NCI-H1436 treated with DMSO at 0.1 percent for 48 hours (cell line): ENCODE measurements around the gene PHLDB1.

Source experiments
- DNase-seq: peaks from one replicate; lab custom pipeline; 2025; lab: John Stamatoyannopoulos, UW

PHLDB1 gene

DNA sequence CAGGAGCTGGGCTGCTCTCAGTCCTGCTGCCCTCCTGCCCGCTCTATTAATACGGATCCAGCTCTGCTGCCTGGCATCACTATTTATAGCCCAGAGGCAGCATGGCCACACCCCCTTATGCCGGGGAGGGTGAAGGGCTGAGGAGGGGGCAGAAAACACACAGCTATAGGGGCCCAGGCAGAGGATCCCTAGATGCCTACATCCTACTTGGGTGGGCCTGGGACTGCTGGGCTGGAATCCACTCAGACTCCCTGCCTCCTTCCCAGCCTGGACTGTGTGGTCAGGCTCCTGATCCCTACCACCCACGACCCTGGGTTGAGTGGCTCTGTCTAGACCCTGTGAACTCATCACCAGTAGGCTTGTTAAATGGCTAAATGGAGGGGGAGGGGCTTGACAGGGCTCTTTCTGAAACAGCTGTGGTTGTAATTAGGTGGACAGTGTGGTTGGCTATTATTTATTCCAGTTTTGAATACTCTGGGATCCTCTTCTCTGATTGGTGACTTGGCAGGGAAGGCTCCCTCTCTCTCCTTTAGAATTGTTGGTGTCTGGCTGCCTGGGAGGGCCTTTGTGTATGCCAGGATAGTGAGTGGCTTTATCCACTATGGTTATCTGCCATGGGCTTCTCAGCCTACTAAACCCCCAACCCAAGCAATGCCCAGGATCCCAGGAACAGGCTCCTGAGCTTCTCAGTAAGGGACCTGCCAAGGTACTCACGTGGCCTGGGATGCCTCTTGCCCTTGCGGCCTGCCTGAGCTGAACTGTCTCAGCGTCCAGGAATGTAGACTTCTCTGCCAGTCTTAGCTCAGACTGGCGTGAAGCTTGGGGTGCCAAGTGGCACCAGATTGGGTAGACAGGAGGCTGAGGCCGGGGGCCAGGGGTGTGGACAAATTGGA lies 15.2 kb downstream of the PHLDB1 start:
- no peak for DNase-seq

DNA sequence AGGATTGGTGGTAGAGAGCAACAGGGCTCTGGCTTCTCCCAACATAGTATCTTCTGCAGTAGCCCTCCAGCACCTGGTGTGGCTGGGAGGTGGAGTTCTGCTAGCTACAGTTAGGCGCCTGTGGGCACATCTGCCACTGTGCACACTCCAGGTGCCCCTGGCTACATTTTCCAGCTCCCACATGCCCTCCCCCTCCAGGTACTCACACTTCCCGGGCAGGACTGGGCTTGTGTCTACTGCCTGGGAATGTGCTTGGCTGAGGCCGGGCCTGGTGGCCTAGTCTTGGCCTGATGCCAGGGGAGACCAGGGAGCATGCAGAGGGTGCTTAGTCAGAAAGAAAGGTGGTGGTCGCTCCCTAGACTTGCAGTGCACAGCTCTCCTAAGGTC lies 15.8 kb downstream of the PHLDB1 start:
- no peak for DNase-seq

DNA sequence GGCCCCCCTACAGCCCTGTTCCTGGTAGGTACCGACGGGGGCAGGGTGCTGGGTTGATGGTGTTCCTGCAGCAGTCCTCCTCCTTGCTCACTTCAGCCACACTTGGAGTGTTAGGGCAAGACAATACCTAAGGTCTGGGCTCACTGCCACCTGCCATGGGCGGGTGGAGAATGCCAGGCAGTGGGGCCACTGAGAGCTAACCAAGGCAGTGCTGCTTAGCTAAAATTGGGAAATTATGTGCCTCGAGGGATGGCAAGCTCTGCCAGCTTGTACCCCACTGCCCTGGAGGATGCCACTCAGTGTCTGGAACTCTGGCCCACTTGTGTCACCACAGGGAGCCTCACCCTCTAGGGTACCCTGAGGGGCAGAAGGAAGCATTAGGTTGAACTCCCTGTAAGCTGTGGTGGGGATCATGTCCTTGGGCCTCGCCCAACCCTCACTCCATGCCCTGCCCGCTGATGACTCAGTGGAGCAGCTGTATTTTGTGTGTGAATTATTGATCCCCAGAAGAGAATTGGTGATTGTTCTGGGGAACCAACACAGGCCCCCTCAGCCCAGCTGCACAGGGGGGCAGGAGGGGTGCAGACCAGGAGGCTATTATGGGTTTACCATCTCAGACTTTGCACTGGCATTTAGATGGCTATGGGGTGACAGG lies 17.7 kb downstream of the PHLDB1 start:
- no peak for DNase-seq

DNA sequence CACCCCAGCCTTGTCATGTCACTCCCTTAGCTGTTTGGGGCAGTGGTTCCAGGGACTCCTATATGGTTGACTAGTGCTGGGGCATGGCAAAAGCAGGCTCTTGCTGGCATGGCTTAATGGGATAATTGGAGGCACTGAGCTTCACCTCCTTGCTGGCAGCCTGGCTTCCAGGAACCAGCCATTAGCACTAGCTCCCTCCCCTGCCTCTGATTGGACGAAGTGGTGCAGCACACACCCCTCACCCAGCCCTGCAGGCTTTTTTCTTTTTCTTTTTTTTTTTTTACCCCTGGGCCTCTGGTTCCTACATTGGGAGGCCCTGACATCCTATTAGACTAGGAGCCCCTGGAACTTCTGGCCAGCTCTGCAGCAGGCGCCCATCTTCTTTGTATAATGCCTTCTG lies 18.6 kb downstream of the PHLDB1 start:
- DNase-seq, result no peak

DNA sequence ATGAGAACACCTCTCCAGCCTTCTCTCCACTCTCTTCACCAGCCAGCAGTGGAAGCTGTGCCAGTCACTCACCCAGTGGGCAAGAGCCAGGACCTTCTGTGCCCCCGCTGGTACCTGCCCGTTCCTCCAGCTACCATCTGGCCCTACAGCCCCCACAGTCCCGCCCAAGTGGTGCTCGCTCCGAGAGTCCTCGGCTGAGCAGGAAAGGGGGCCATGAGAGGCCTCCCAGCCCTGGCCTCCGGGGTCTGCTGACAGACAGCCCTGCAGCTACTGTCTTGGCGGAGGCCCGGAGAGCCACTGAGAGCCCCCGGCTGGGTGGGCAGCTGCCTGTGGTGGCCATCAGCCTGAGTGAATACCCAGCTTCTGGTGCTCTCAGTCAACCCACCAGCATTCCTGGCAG lies 20.2 kb downstream of the PHLDB1 start:
- DNase-seq, result no peak

DNA sequence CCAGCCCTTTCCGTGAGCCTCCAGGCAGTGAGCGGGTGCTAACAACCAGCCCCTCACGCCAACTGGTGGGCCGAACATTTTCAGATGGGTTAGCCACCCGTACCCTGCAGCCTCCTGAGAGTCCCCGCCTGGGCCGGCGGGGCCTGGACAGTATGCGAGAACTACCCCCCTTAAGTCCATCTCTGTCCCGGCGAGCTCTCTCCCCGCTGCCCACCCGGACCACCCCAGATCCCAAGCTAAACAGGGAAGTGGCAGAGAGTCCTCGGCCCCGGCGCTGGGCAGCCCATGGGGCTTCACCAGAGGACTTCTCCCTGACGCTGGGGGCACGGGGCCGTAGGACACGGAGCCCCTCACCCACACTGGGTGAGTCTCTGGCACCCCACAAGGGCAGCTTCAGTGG lies 20.6 kb downstream of the PHLDB1 start:
- DNase-seq, result no peak

DNA sequence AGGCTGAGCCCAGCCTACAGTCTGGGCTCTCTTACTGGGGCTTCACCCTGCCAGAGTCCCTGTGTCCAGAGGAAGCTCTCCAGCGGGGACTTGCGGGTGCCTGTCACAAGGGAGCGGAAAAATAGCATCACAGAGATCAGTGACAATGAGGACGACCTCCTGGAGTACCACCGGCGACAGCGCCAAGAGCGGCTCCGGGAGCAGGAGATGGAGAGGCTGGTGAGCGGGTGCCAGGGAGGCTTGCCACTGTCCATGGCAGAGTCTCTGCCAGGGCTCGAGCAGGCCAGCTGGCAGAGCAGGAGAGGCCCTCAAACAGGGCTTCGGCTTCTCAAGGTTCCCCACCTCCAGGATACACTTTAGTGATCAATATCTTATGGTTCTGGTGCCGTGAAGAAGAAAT lies 21.0 kb downstream of the PHLDB1 start:
- DNase-seq, result no peak

DNA sequence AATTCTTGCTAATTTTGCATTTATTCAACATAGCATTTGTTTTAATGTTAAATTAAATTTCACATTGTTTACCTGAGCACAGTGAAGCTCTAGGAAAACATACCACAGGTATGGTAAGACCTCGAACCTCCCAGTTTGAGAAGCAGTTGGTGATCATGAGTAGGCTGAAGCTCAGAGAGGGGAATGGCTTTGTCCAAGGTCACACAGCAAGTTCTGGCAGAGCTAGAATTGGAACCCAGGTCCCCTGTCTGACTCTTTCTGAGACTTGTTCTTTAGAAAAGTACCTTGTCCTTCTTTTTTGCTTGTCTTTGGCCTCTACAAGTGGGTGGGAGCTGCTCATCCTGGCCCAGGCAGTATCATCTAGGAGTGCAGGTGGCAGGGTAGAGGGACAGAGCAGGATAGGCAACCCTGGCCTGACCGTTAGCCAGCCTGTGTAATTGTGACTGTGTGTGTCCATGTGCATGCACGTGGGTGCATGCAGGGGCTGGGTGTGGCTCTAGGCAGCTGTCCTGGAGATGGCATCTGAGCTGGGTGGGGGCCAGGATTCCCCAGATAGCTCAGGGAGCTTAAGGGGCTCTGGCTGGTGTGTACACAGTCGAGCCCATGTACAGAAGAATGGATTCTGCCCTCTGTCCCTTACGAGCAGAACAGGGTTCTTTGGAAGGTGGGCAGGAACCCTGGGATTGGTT lies 21.6 kb downstream of the PHLDB1 start:
- no peak for DNase-seq

DNA sequence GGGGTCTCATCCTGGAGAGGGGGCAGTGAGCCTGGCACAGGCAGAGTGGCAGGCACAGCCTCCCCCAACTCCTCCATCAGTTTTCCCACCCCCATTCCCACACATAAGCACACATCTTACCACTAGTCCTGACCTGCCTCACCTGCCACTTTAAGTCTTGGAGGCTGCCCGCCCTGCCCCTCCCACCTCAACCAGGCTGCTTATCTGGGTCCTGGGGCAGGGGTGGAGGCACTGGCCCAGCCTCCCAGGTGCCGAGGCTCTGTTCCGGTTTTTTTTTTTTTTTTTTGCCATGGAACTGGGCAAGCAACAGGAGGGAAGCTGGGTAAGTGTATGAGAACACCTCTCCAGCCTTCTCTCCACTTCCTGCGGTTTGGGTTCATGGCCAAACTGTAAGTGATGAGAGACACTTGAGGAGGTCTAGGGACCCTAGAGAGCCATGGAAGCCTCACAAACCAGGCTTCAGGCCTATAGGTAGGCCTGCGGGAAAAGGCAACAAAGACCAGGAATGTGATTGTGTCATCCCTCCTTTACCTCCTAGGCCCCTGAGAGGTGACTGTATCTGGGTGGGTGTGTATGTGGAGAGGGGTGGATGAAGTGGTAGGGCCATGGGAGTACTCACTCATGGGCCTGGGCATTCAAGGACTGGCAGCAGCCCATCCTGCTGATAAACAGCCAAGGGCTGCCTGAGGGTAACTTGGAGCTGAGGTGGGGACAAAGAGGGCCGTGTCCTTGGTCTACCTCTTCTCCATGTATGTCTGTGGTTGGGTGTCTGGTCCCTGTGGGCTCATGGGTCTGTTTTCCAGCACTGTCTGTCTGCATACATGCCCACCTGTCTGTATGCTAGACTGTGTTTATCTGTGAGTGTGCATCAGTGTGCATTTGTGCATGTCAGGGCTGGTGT lies 22.6 kb downstream of the PHLDB1 start:
- DNase-seq, result no peak

DNA sequence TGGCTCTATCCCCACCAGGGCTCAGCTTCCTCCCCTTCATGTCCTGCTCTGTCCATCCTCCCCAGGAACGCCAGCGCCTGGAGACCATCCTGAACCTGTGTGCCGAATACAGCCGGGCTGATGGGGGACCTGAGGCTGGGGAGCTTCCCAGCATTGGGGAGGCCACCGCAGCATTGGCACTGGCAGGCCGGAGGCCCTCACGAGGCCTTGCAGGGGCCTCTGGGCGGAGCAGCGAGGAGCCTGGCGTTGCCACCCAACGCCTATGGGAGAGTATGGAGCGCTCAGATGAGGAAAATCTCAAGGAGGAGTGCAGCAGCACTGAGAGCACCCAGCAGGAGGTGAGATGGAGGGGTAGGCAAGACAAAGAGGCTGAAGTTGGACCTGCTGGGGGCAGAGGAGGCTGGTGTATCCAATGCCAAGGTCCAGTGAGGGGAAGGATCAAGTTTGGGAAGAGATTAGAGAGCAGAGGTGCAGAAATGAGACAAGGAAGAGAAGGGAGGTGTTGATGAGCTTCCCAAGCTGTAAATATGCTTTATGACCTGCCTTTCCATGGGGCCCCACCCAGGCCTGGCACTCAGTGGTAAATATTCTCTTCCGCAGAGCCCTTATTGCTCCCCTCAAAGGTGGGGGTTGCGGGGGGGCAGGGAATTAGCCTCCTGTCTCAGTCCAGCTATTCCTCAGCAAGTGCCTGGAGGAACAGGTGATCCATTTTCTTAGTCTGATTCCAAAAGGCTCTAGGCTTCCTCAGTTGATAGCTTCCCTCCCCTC lies 23.9 kb downstream of the PHLDB1 start:
- no peak for DNase-seq

DNA sequence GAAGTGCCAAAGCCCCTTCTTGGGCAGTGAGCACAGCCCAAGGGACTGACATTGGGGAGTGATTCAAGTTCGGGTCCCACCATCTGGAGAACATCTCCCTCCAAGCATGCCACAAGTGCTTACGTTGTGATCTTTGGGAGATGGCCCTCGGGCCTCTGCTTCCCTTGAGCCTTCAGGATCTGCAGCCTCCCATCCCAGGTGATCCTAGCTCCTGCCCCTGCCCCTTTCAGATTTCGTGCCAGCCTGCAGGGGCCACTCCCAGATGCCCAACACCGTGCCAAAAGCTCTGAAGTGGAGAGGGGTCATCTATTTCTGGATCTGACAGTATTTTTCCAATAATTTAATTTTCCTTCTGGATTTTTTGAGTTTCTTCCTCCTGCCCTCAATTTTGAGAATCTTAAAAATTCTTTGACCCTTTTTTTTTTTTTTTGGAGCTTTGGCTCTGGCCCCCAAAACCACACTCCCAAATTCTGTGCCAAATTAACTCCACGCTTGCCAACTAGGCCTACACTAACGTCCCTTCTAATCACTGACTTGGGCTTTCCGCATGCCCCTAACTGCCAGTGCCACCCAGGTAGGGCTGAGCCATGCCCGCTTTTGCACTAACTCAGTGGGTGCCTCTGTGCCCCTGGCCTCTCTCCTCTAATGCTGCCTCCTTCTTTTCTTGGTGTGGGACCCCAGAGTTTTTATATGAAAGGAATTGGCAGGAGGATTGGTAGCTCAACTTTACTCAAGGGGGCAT lies 25.3 kb downstream of the PHLDB1 start:
- no peak for DNase-seq

DNA sequence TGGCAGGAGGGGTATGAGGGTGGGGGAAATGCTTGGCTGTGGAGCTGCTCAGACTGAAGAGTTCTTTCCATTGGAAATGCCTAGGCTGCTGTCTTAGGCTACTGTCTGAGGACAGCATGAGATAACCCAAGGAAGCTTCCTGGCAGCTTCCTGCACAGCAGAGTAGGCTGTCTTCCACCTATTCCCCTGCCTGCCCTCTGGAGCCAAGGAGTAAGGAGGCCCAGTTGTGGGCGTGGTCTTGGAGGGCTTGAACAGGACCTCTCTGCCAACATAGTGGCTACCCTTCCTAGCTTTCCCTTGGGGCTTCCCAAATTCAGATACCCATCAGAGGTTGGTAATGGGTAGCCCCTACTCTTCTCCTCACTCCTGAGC lies 25.9 kb downstream of the PHLDB1 start:
- no peak for DNase-seq

DNA sequence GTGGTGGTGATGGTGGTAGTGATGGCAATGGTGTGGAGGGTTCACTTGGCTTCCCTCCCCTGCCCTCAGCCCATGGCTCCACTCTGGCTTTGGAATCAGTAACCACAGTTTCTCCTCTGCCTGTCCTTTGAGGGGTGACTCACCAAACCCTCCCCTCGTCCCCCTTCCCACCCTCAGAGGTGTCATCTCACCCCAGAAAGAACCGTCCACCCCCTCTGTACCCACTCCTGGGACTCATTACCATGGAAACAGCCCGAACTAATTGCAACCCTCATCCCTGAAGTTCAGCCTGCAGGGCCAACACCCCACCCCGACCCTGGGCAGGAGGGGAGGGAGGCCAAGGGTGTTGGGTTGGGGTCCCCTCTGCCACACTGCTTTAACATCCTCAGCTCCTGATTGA lies 26.6 kb downstream of the PHLDB1 start:
- DNase-seq, result no peak

DNA sequence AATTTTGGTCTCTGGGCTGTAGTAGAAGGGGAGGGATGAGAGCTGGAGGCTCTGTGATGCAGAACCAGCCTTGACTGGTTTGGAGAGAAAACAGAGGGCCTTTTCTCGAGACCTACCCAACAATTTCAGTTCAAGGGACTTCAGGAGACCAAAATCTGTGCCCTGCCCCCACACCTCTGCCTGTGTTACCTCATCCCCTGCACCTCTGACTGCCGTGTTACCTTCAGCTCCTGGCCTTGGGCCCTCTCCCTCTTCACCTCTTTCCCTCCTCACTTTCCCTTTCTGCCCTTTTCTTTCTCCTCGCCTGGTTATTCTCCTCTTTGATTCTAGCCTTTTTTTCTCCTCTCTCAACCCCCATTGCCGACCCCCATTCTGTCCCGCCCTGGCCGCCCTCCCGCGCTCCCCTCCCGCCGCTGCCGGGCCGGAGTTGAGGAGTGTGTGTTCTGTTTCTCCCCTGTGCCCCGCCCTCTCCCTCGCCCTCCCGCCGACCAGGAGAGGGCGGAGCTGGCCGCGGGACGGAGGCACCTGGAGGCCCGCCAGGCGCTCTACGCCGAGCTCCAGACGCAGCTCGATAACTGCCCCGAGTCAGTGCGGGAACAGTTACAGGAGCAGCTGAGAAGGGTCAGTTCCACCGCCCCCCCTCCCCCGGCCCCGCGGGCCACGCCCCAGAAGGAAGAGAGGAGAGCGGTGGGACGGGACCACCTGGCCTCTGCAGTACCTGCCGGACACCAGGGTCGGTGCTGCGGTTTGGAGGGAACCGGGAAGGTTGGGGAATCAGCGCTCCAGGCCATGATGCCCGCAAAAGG lies 27.2 kb downstream of the PHLDB1 start:
- no peak for DNase-seq

DNA sequence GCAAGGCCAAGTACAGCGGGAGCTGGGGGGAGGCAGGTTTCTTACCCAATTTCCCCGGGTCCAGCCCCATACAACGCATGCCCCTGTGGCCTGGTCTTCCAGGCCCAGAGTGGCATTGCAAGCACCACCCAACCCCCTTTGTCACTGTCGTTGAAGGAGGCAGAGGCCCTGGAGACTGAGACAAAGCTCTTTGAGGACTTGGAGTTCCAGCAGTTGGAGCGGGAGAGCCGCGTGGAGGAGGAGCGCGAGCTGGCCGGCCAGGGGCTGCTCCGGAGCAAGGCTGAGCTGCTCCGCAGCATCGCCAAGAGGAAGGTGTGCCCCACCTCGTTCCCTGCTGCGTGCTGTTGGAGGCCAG lies 27.8 kb downstream of the PHLDB1 start:
- no peak for DNase-seq

DNA sequence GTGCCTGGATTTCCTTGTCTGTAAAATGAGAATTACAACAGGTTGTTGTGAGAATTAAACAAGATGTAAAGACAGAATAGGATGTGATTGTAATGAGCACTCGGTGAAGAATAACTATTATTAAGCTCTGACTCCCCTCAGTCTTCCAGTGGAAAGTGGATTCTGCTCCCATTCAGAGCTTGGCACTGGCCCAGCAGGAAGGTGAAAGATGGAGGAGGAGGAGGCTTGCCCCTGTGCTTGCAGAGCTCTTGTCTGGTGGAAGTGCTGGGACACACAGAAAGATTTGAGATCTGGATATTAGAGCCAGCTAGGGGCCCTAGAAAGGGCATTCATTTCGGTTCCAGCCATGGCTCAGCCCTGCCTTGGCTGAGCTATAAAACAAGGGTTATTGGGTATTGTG lies 28.2 kb downstream of the PHLDB1 start:
- no peak for DNase-seq

DNA sequence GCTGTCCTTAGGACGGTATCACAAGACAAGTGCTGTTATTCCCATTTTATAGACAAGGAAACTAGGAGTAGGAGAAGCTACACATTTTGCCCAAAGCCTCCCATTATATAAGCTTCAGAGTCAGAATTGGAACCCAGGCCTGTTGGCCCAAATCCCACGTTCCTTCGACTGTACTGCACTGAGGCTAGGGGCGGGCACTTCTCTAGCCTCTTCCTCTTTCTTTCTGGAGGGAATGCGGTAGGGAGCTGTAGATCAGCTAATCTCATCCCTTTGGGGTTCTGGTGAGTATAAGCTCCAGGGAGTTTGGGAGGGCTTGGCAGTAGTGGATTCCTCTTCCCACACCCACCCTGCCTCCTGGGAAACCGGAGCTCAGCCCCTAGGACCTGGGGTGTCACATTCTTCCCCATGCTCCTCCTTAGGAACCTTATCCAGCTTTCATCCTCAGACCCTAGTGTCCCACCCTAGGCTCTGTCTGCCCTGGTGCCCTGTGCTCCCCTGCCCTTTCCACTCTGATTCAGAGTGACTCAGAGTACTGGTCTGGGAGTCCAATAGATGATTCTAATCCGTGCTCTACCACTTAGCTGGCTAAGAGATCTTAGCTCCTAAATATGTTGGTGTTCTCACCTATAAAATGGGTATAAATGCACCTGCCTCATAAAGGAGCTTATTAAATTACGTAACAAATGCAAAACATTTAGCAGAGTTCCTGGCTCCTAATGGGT lies 29.3 kb downstream of the PHLDB1 start:
- no peak for DNase-seq

DNA sequence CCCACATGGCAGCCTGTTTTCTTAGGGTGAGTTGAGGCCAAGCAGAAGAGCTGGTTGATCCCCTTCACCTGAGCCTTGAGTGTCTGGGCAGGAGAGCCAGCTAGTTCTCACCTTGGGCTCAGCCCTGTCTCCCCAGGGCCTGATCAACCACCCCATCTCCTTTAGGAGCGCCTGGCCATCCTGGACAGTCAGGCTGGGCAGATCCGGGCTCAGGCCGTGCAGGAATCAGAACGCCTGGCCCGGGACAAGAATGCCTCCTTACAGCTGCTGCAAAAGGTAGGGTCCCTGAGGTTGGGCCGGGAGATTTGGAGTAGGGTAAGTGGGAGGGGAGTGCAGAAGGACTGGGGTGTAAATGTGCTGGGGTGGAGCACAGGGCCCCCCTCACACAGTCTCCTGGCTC lies 31.3 kb downstream of the PHLDB1 start:
- DNase-seq, result no peak

DNA sequence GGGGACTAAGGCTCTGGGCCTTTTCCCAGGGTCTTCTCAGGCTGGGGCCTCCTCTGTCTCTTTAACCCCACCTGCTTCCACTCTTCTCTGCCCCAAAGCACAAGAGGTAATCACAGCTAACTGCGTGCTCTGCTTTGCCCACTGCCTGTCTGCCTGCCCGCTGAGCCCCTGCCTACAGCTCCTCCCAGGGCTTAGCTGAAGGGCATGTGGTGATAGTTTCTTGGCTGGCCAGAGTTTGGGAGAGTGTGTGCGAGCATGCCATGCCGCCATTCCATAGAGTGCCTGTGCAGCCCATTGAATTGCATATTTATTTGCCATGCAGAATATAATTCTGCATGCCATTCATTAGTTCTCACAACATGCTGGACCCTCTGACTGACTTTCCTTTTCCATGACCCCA lies 32.5 kb downstream of the PHLDB1 start:
- DNase-seq, result no peak
